22Rv1 (cell line): Measurements from ENCODE around the gene PDCL3.

ENCODE experiments used
- CTCF ChIP-seq: fragments of 450-650 bp; IDR thresholded peaks from 2 replicates; pipeline ENCODE4 v1.5.1; 2017; ENCODE audit warnings: mild to moderate bottlenecking
- ZFX ChIP-seq: fragments of 450-650 bp; IDR thresholded peaks from 2 replicates; pipeline ENCODE4 v1.6.1; 2017; ENCODE audit warnings: antibody characterized with exemption, borderline replicate concordance

GRCh38 chr2:100518801-100519200 lies 44.0 kb upstream of the PDCL3 start:
- TF ChIP-seq CTCF: no peak
- no peak for TF ChIP-seq ZFX
